A549 (cell line): ENCODE results near the gene COX14.

Source experiments
- CBX8 ChIP-seq: fragments of 200-600 bp; sonication (generic); IDR thresholded peaks from 2 replicates; pipeline ENCODE4 v1.6.1; 2016
- CEBPB ChIP-seq, 2 experiments: fragments of >200 bp in 1 of 2; sonication (Bioruptor Twin) in 1 of 2; formaldehyde crosslinking in 1 of 2; IDR thresholded peaks; 2 replicates each; pipeline ENCODE4 v1.6.1; 2012 to 2016
- CTCF ChIP-seq: fragments of >200 bp; sonication (Bioruptor Twin); formaldehyde crosslinking; IDR thresholded peaks from 3 replicates; pipeline ENCODE4 v1.5.1; 2016
- ESRRA ChIP-seq: fragments of 150-350 bp; IDR thresholded peaks from 2 replicates; pipeline ENCODE4 v1.6.1; 2014; ENCODE audit warnings: mild to moderate bottlenecking, low read length, borderline replicate concordance
- FOSB ChIP-seq: fragments of 250-450 bp; sonication (Bioruptor Pico); IDR thresholded peaks from 2 replicates; pipeline ENCODE4 v1.5.0; 2020; ENCODE audit warnings: mild to moderate bottlenecking, moderate library complexity
- HOXA7 ChIP-seq: fragments of 250-450 bp; sonication (Bioruptor Pico); IDR thresholded peaks from 2 replicates; pipeline ENCODE4 v1.5.0; 2020; ENCODE audit warnings: mild to moderate bottlenecking, moderate library complexity
- HOXB13 ChIP-seq: fragments of 250-450 bp; sonication (Bioruptor Pico); IDR thresholded peaks from 2 replicates; pipeline ENCODE4 v1.5.0; 2020; ENCODE audit warnings: low read depth, mild to moderate bottlenecking, moderate library complexity
- MAX ChIP-seq: IDR thresholded peaks from 2 replicates; pipeline ENCODE4 v1.6.1; 2012
- MAZ ChIP-seq: fragments of 150-350 bp; IDR thresholded peaks from 2 replicates; pipeline ENCODE4 v1.6.1; 2014; ENCODE audit warnings: antibody characterized with exemption, low read depth, low read length, borderline replicate concordance
- NFE2L2 ChIP-seq: fragments of 150-350 bp; conservative IDR thresholded peaks from 2 replicates; pipeline ENCODE4 v1.6.1; 2014; ENCODE audit warnings: low read length
- NR3C1 ChIP-seq: fragments of >200 bp; sonication (Bioruptor Twin); formaldehyde crosslinking; IDR thresholded peaks from 3 replicates; pipeline ENCODE4 v1.6.1; 2017
- POLR2A ChIP-seq: IDR thresholded peaks from 2 replicates; pipeline ENCODE4 v1.6.1; 2012; ENCODE audit warnings: mild to moderate bottlenecking, low read length
- SMC3 ChIP-seq: fragments of >200 bp; sonication (Bioruptor Twin); formaldehyde crosslinking; IDR thresholded peaks from 3 replicates; pipeline ENCODE4 v1.6.1; 2018; ENCODE audit warnings: inconsistent platforms
- SREBF2 ChIP-seq: fragments of 450-650 bp; IDR thresholded peaks from 2 replicates; pipeline ENCODE4 v1.6.1; 2014; ENCODE audit warnings: mild to moderate bottlenecking, moderate library complexity

- TF ChIP-seq SMC3: no peak
- TF ChIP-seq CTCF: no peak
- no peak for TF ChIP-seq CEBPB (IDR thresholded peaks at IDR 0.05)
- no peak for TF ChIP-seq NFE2L2
- no peak for TF ChIP-seq POLR2A
- no peak for TF ChIP-seq ESRRA
- no peak for TF ChIP-seq HOXA7
- TF ChIP-seq HOXB13 (CRISPR knock-in tag): no peak
- no peak for TF ChIP-seq CBX8
- no peak for TF ChIP-seq MAZ
- TF ChIP-seq NR3C1: no peak
- TF ChIP-seq SREBF2: no peak
- no peak for TF ChIP-seq MAX
- TF ChIP-seq FOSB (CRISPR knock-in tag): no peak
These were observed 2.7 kb upstream of the COX14 start for GRCh38 chr12:50109319-50109718.
